GM12878 (cell line): Measurements from ENCODE around the gene PNLDC1. TPM values are rescaled to one million over a fixed set of nuclear protein-coding genes. Genes with fewer than 3 reads are reported as not detected.

ENCODE experiments used
- ATAC-seq: fragments of 200-7000 bp; cut with Tn5 transposase; 3 replicates; pipeline ENCODE4 v1.9.1; 2020; ENCODE audit warnings: mild to moderate bottlenecking, moderate library complexity
- BruUV-seq: library from RNA; stranded (reverse); fragments of 400-500 nt; replicated peaks from 2 replicates; lab custom pipeline; 2021; lab: Mats Ljungman, UMichigan
- CTCF ChIA-PET: fragments of 300-600 bp; sonication (Branson Sonifier 250); formaldehyde crosslinking; extraction: SDS; loops from one replicate; lab custom pipeline; 2021; ENCODE audit warnings: inconsistent platforms; lab: Yijun Ruan, JAX
- POLR2A ChIA-PET: fragments of 350-600 bp; formaldehyde crosslinking; extraction: SDS; loops from one replicate; lab custom pipeline; 2021; ENCODE audit warnings: inconsistent platforms; lab: Charles Lee
- RAD21 ChIA-PET: fragments of 300-600 bp; sonication (Branson Sonifier 250); formaldehyde crosslinking; loops from one replicate; lab custom pipeline; 2023; ENCODE audit warnings: antibody characterized with exemption; ENCODE audit not compliant: unreplicated experiment; lab: Charles Lee
- SMC1A ChIA-PET: fragments of 300-600 bp; sonication (Branson Sonifier 250); formaldehyde crosslinking; loops from one replicate; lab custom pipeline; 2023; ENCODE audit not compliant: unreplicated experiment, uncharacterized antibody; lab: Charles Lee
- DNase-seq: peaks from one replicate; pipeline ENCODE4 v3.0.0-alpha.2; 2011; ENCODE audit warnings: low read depth, low spot score
- FAIRE-seq: peaks from 3 replicates; lab custom pipeline; 2011; peaks lifted over from hg19 to GRCh38; lab: Jason Lieb, UNC
- H2AFZ ChIP-seq: 2 replicates; pipeline ENCODE4 v1.6.0; 2011; ENCODE audit warnings: low read depth, low read length, control low read depth; ENCODE audit not compliant: control insufficient read depth
- H3K27ac ChIP-seq: 2 replicates; pipeline ENCODE4 v1.5.1; 2011; ENCODE audit warnings: control low read depth; ENCODE audit not compliant: control insufficient read depth, insufficient read depth
- H3K27me3 ChIP-seq, 2 experiments: replicated peaks in 1 of 2; 2 replicates each; pipeline versions ENCODE4 v1.6.0 to v1.6.1; 2011; ENCODE audit warnings: low read length in 1 of 2; ENCODE audit not compliant: control insufficient read depth in 2 of 2, insufficient read depth in 2 of 2
- H3K36me3 ChIP-seq, 2 experiments: 2 replicates each; pipeline ENCODE4 v1.5.1; 2011; ENCODE audit warnings: low read length in 1 of 2; ENCODE audit not compliant: control insufficient read depth in 2 of 2, insufficient read depth in 2 of 2
- H3K4me1 ChIP-seq: 2 replicates; pipeline ENCODE4 v1.6.1; 2011; ENCODE audit warnings: mild to moderate bottlenecking, low read length, moderate library complexity, mixed read lengths; ENCODE audit not compliant: control insufficient read depth, insufficient read depth
- H3K4me2 ChIP-seq: 2 replicates; pipeline ENCODE4 v1.6.0; 2011; ENCODE audit warnings: control low read depth; ENCODE audit not compliant: control insufficient read depth, insufficient read depth
- H3K4me3 ChIP-seq: fragments of 200-600 bp; sonication (generic); 2 replicates; pipeline ENCODE4 v1.5.1; 2016
- H3K79me2 ChIP-seq: 2 replicates; pipeline ENCODE4 v1.6.0; 2011; ENCODE audit warnings: low read length; ENCODE audit not compliant: control insufficient read depth, insufficient read depth
- H3K9ac ChIP-seq: 2 replicates; pipeline ENCODE4 v1.8.0; 2011; ENCODE audit warnings: low read length, control low read depth, mixed read lengths; ENCODE audit not compliant: control insufficient read depth, insufficient read depth
- H3K9me3 ChIP-seq: replicated peaks from 3 replicates; pipeline ENCODE4 v1.5.1; 2011; ENCODE audit warnings: mild to moderate bottlenecking, low read length; ENCODE audit not compliant: control insufficient read depth, insufficient read depth
- H4K20me1 ChIP-seq: 2 replicates; pipeline ENCODE4 v1.6.0; 2011; ENCODE audit not compliant: control insufficient read depth, insufficient read depth
- BHLHE40 ChIP-seq, 2 experiments: fragments of 450-650 bp in 1 of 2; IDR thresholded peaks; 2 replicates each; pipeline ENCODE4 v1.6.1; 2011 to 2017; ENCODE audit warnings: low read depth in 2 of 2, borderline replicate concordance in 1 of 2, improper control_type of control experiment in 1 of 2, low read length in 1 of 2, mild to moderate bottlenecking in 1 of 2
- CBFB ChIP-seq: IDR thresholded peaks from 2 replicates; pipeline ENCODE4 v1.6.1; 2016; ENCODE audit warnings: antibody characterized with exemption, low read depth
- CBX3 ChIP-seq: fragments of 200-600 bp; sonication (generic); IDR thresholded peaks from 2 replicates; pipeline ENCODE4 v1.6.1; 2016; ENCODE audit warnings: low read depth, borderline replicate concordance
- CEBPB ChIP-seq, 2 experiments: fragments of 150-350 bp in 1 of 2; IDR thresholded peaks; 2 replicates each; pipeline ENCODE4 v1.6.1; 2012 to 2014; ENCODE audit warnings: low read depth in 2 of 2, low read length in 2 of 2, borderline replicate concordance in 1 of 2, inconsistent platforms in 1 of 2
- CHD1 ChIP-seq: IDR thresholded peaks from 2 replicates; pipeline ENCODE4 v1.6.1; 2012; ENCODE audit warnings: low read depth, low read length, improper control_type of control experiment
- CHD2 ChIP-seq: IDR thresholded peaks from 2 replicates; pipeline ENCODE4 v1.6.1; 2011; ENCODE audit warnings: low read depth, low read length, improper control_type of control experiment, borderline replicate concordance
- CHD4 ChIP-seq: fragments of 200-600 bp; sonication (generic); IDR thresholded peaks from 2 replicates; pipeline ENCODE4 v1.6.1; 2016; ENCODE audit warnings: mild to moderate bottlenecking
- ESRRA ChIP-seq: IDR thresholded peaks from 2 replicates; pipeline ENCODE4 v1.6.1; 2012; ENCODE audit warnings: mild to moderate bottlenecking, low read length, improper control_type of control experiment
- FOS ChIP-seq: IDR thresholded peaks from 3 replicates; pipeline ENCODE4 v1.6.1; 2011; ENCODE audit warnings: borderline replicate concordance; ENCODE audit not compliant: insufficient read length; ENCODE audit errors: extremely low read depth
- FOXM1 ChIP-seq: IDR thresholded peaks from 2 replicates; pipeline ENCODE4 v1.6.1; 2012; ENCODE audit warnings: low read depth, mild to moderate bottlenecking, inconsistent platforms, low read length, moderate library complexity
- HDGF ChIP-seq: fragments of 450-650 bp; IDR thresholded peaks from 2 replicates; pipeline ENCODE4 v1.6.1; 2016; ENCODE audit warnings: antibody characterized with exemption
- LARP7 ChIP-seq: fragments of 450-650 bp; IDR thresholded peaks from 2 replicates; pipeline ENCODE4 v1.6.1; 2017; ENCODE audit warnings: mild to moderate bottlenecking
- MYB ChIP-seq: fragments of 150-350 bp; IDR thresholded peaks from 2 replicates; pipeline ENCODE4 v1.6.1; 2014; ENCODE audit warnings: mild to moderate bottlenecking, low read depth, low read length, borderline replicate concordance
- NR2C2 ChIP-seq: IDR thresholded peaks from 2 replicates; pipeline ENCODE4 v1.6.1; 2011; ENCODE audit warnings: borderline replicate concordance, low read depth; ENCODE audit not compliant: control insufficient read depth, insufficient read length
- NR2F1 ChIP-seq: fragments of 450-650 bp; conservative IDR thresholded peaks from 2 replicates; pipeline ENCODE4 v1.6.1; 2017; ENCODE audit warnings: mild to moderate bottlenecking
- PAX5 ChIP-seq: IDR thresholded peaks from 2 replicates; pipeline ENCODE4 v1.6.1; 2011; ENCODE audit warnings: low read depth, low read length, borderline replicate concordance
- POLR2AphosphoS2 ChIP-seq: IDR thresholded peaks from 2 replicates; pipeline ENCODE4 v1.6.1; 2011; ENCODE audit warnings: low read depth, mild to moderate bottlenecking, low read length, improper control_type of control experiment, moderate library complexity
- SMARCA5 ChIP-seq: fragments of 450-650 bp; IDR thresholded peaks from 2 replicates; pipeline ENCODE4 v1.6.1; 2017; ENCODE audit warnings: mild to moderate bottlenecking
- SP1 ChIP-seq: IDR thresholded peaks from one replicate; pipeline ENCODE4 v1.6.1; 2011; ENCODE audit warnings: low read depth, low read length
- SUZ12 ChIP-seq: fragments of 200-600 bp; sonication (generic); IDR thresholded peaks from one replicate; pipeline ENCODE4 v1.6.1; 2018; ENCODE audit warnings: antibody characterized with exemption, mild to moderate bottlenecking; ENCODE audit not compliant: unreplicated experiment
- TAF1 ChIP-seq: IDR thresholded peaks from 2 replicates; pipeline ENCODE4 v1.6.1; 2011; ENCODE audit warnings: mild to moderate bottlenecking, low read depth, low read length, borderline replicate concordance
- TCF12 ChIP-seq: IDR thresholded peaks from 2 replicates; pipeline ENCODE4 v1.6.1; 2011; ENCODE audit warnings: low read depth, mild to moderate bottlenecking, low read length
- ZSCAN29 ChIP-seq: fragments of 450-650 bp; IDR thresholded peaks from 2 replicates; pipeline ENCODE4 v1.6.1; 2017; ENCODE audit warnings: mild to moderate bottlenecking, moderate library complexity
- WGBS: methylation state at CpG from one replicate; pipeline ENCODE4 v1.1.6; 2016; ENCODE audit warnings: low lambda C conversion rate; ENCODE audit not compliant: insufficient replicate concordance, insufficient coverage; ENCODE audit errors: missing lambda C conversion rate; 5-methylcytosine and 5-hydroxymethylcytosine counted together
- in situ Hi-C: fragments of 300-500 bp; cut with MboI; formaldehyde crosslinking; loops from 9 replicates; pipeline ENCODE4 v1.14.3; 2018; ENCODE audit warnings: mixed read lengths
- intact Hi-C: fragments of 100-400 bp; cut with micrococcal nuclease; formaldehyde crosslinking; loops from one replicate; pipeline ENCODE4 v1.14.2; 2022; ENCODE audit not compliant: unreplicated experiment
- polyA plus RNA-seq, 11 experiments: library from polyadenylated mRNA; depleted of rRNA in 4 of 11; unstranded in 6 of 11; stranded (reverse) in 5 of 11; fragments of >200 nt; fragmentation: Nextera tagmentation in 4 of 11; fragmentation: Illumina TruSeq in 1 of 11; extraction: Ambion mirVana in 4 of 11; extraction: Trizol in 1 of 11; gene quantifications; 1 replicate in 1 of 11; 2 replicates in 10 of 11; pipeline versions ENCODE4 v1.2.1 to v1.2.3, GENCODE V29; 2011 to 2016; ENCODE audit warnings: inconsistent platforms in 2 of 11, missing spikeins in 2 of 11, low read depth in 1 of 11
- total RNA-seq, 4 experiments: library from RNA; depleted of rRNA in 3 of 4; stranded (reverse); fragments of >200 nt in 3 of 4; fragmentation: Illumina TruSeq in 1 of 4; extraction: Trizol in 1 of 4; gene quantifications; 2 replicates each; pipeline versions ENCODE4 v1.2.1 to v1.2.3, GENCODE V29; 2013 to 2021
- TF ChIP-seq, protein P1 (sequence below): fragments of 450-650 bp; IDR thresholded peaks from 2 replicates; pipeline ENCODE4 v1.6.1; 2017; ENCODE audit warnings: low read depth, mild to moderate bottlenecking, moderate library complexity

PNLDC1 gene
- total and polyA plus RNA-seq, 10 of the 15 experiments (the other 5 are each of a cell fraction or from before 2014, with no cell fraction given), result 0.06 to 0.25 (median 0.09) TPM; not detected in 2

DNA sequence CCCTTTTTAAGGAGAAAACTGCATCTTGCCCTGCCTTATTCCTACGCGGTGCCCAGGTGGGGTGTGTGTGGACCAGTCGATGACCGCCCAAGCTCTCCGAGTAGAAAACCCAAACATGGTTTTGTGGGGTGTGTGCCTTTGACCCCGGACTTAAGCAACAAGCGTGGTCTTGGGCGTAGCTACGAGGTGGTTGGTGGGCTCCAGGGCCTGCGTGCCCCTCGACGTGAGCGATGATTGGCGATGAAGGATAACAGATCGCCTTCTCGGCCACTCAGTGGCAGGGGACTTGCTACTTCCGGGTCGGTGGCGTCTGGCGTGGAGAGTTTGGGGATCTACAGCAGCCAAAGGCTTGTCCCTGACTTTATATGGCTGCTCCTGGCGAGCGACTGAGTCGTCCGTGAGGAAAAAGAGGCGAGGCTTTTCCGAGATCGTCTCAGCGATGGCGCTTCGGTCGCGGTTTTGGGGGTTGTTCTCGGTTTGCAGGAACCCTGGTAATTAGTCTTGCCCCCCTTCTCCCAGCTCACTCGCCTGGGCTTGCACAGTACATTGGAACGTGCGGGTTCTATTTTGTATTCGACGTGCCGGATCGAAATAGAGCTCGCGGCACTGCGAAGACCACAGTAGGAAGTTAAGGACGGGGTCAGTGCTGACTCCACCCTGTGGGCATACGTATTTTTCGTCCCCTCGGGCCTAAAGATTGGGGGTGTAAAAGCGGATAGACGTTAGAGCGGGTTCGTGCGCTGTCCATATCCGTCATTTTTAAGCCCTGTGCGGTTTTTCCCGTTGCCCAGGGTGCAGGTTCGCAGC lies 9.7 kb upstream of the PNLDC1 start, which contains the start of gene MRPL18:
TSS of gene MRPL18 (plus strand) at position 319 of the 807 bp plus-strand sequence. CDS start at position 440, 121 bp downstream.
- ChIA-PET POLR2A (interaction anchor here (0.6 to 5.3 kb wide), 26 partner anchors 8 to 193 kb away, joined by 3 to 85 read pairs (median 4); partner anchors contain the start of genes ACAT2 and WTAP), RAD21 (interaction anchor here (0.6 to 5.5 kb wide), 19 partner anchors 13 to 192 kb away, joined by 3 to 52 read pairs (median 4); partner anchors contain the start of genes ACAT2 and WTAP), SMC1A (interaction anchor here (0.6 to 8.4 kb wide), 20 partner anchors 9 to 192 kb away, joined by 3 to 108 read pairs (median 4); partner anchors contain the start of genes ACAT2 and WTAP), CTCF (interaction anchor here (0.6 to 4.7 kb wide), 15 partner anchors 16 to 1542 kb away, joined by 3 to 46 read pairs (median 4); partner anchors contain the start of genes SOD2 and WTAP)
- Histone ChIP-seq H3K36me3 (peaks cover 0 to 3% of the 10 kb centered on the region in 2 experiments; a peak in 2 of 4 replicates), H4K20me1 (no peaks in the 10 kb centered on the region), H3K4me1 (no peaks in the 10 kb centered on the region; the same call in 1 of the 2 replicates), H3K27me3 (no peaks in the 10 kb centered on the region), H2AFZ (peak within 1 kb of the TSS; percentile 89), H3K4me3 (peak within 1 kb of the TSS; percentile 90), H3K9me3 (no peaks in the 10 kb centered on the region), H3K4me2 (peak within 1 kb of the TSS; percentile 58), H3K27ac (peak within 1 kb of the TSS; percentile 87), H3K9ac (peak within 1 kb of the TSS; percentile 92), H3K79me2 (peaks cover 79% of the 10 kb centered on the region)
- TSS peak; percentile 66 for BruUV-seq
- intact Hi-C loops (no loop called here), in situ Hi-C loops (no loop called here)
- peak; percentile 95 for DNase-seq
- ATAC-seq, result peak; percentile 91
- WGBS, result under 1% methylated on average over 56 of the region's 56 CpGs
- peak; percentile 97 for FAIRE-seq
- TF ChIP-seq TAF1, result peak; percentile 59; the same call in 1 of the 2 replicates
- no peak for TF ChIP-seq HDGF
- TF ChIP-seq NR2F1, result peak; percentile 93
- no peak for TF ChIP-seq NR2C2
- TF ChIP-seq TCF12, result no peak
- TF ChIP-seq FOS, result peak; percentile 76
- TF ChIP-seq, protein P1, sequence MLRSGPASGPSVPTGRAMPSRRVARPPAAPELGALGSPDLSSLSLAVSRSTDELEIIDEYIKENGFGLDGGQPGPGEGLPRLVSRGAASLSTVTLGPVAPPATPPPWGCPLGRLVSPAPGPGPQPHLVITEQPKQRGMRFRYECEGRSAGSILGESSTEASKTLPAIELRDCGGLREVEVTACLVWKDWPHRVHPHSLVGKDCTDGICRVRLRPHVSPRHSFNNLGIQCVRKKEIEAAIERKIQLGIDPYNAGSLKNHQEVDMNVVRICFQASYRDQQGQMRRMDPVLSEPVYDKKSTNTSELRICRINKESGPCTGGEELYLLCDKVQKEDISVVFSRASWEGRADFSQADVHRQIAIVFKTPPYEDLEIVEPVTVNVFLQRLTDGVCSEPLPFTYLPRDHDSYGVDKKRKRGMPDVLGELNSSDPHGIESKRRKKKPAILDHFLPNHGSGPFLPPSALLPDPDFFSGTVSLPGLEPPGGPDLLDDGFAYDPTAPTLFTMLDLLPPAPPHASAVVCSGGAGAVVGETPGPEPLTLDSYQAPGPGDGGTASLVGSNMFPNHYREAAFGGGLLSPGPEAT, result peak; percentile 77; the same call in 1 of the 2 replicates
- TF ChIP-seq CBFB, result 0 out of 2 replicates have a peak, but pooled peaks have one; percentile 12
- TF ChIP-seq CEBPB (IDR thresholded peaks at IDR 0.05; ENCODE audit: borderline replicate concordance in 1 of 2, low read depth in 2 of 2, low read length in 2 of 2), result 0 out of 4 replicates have a peak, but pooled peaks of 1 of the 2 experiments have one; percentile 9
- TF ChIP-seq CHD1, result no peak
- TF ChIP-seq CBX3, result no peak
- peak; percentile 97 for TF ChIP-seq SP1
- TF ChIP-seq MYB, result no peak
- TF ChIP-seq FOXM1, result no peak
- peak; percentile 69; the same call in 1 of the 2 replicates for TF ChIP-seq POLR2AphosphoS2
- TF ChIP-seq LARP7, result 0 out of 2 replicates have a peak, but pooled peaks have one; percentile 72
- TF ChIP-seq CHD4, result no peak
- no peak for TF ChIP-seq ZSCAN29
- TF ChIP-seq ESRRA, result no peak
- TF ChIP-seq SUZ12, result no peak
- peak; percentile 79; the same call in 1 of the 2 replicates for TF ChIP-seq SMARCA5
- TF ChIP-seq PAX5, result no peak
- peak in 1 of 2 experiments; percentile 28; a peak in 1 of 4 replicates for TF ChIP-seq BHLHE40 (IDR thresholded peaks at IDR 0.05; ENCODE audit: borderline replicate concordance in 1 of 2, low read depth in 2 of 2, low read length in 1 of 2)
- peak; percentile 95 for TF ChIP-seq CHD2
